IMR-90 (cell line): ENCODE data around the gene PAX3. TPM values are rescaled to one million over a fixed set of nuclear protein-coding genes. Genes with fewer than 3 reads are reported as not detected.

Experiments
- ATAC-seq: fragments of 200-7000 bp; cut with Tn5 transposase; 2 replicates; pipeline ENCODE4 v1.9.1; 2020; ENCODE audit warnings: low read depth, mild to moderate bottlenecking, moderate library complexity
- BruUV-seq: library from RNA; stranded (reverse); fragments of 400-500 nt; replicated peaks from 2 replicates; lab custom pipeline; 2021; lab: Mats Ljungman, UMichigan
- CTCF ChIA-PET: fragments of 300-600 bp; formaldehyde crosslinking; extraction: SDS; loops from one replicate; lab custom pipeline; 2021; ENCODE audit warnings: antibody characterized with exemption; lab: Yijun Ruan, JAX
- POLR2A ChIA-PET: fragments of 300-600 bp; sonication (Branson Sonifier 250); formaldehyde crosslinking; loops from one replicate; lab custom pipeline; 2022; ENCODE audit warnings: antibody characterized with exemption; ENCODE audit not compliant: unreplicated experiment; lab: Charles Lee
- DNase-seq: peaks from one replicate; pipeline ENCODE4 v3.0.0; 2013
- H2AFZ ChIP-seq: replicated peaks from 2 replicates; pipeline ENCODE3; 2013; ENCODE audit warnings: low read length, mild to moderate bottlenecking; ENCODE audit not compliant: poor library complexity
- H2AK5ac ChIP-seq: 2 replicates; pipeline ENCODE4 v1.6.1; 2013; ENCODE audit warnings: low read depth, low read length, inconsistent platforms
- H2AK9ac ChIP-seq: replicated peaks from 2 replicates; pipeline ENCODE3; 2013; ENCODE audit warnings: mild to moderate bottlenecking, low read depth, low read length, moderate library complexity; ENCODE audit not compliant: poor library complexity
- H2BK120ac ChIP-seq: 2 replicates; pipeline ENCODE4 v1.6.1; 2013; ENCODE audit warnings: low read depth, low read length, inconsistent platforms
- H2BK15ac ChIP-seq: 3 replicates; pipeline ENCODE4 v1.6.1; 2013; ENCODE audit warnings: low read depth, low read length, inconsistent platforms
- H2BK20ac ChIP-seq: 2 replicates; pipeline ENCODE4 v1.6.1; 2013; ENCODE audit warnings: low read depth, mild to moderate bottlenecking, inconsistent platforms, low read length, moderate library complexity
- H2BK5ac ChIP-seq: 2 replicates; pipeline ENCODE4 v1.6.1; 2013; ENCODE audit warnings: mild to moderate bottlenecking, low read depth, low read length, inconsistent platforms; ENCODE audit not compliant: poor library complexity, severe bottlenecking
- H3K14ac ChIP-seq: replicated peaks from 2 replicates; pipeline ENCODE4 v1.6.1; 2013; ENCODE audit warnings: low read depth, low read length, inconsistent platforms
- H3K18ac ChIP-seq: 2 replicates; pipeline ENCODE4 v1.6.1; 2013; ENCODE audit warnings: low read depth, low read length, control low read depth
- H3K23ac ChIP-seq: 2 replicates; pipeline ENCODE4 v1.6.1; 2013; ENCODE audit warnings: low read depth, low read length, inconsistent platforms
- H3K27ac ChIP-seq: 2 replicates; pipeline ENCODE4 v1.5.1; 2013; ENCODE audit warnings: mild to moderate bottlenecking, control low read depth, low read length; ENCODE audit not compliant: insufficient read depth
- H3K27me3 ChIP-seq: 2 replicates; pipeline ENCODE4 v1.6.1; 2013; ENCODE audit warnings: low read length; ENCODE audit not compliant: control insufficient read depth, insufficient read depth
- H3K36me3 ChIP-seq: 2 replicates; pipeline ENCODE4 v1.6.1; 2013; ENCODE audit warnings: low read length, mixed read lengths; ENCODE audit not compliant: control insufficient read depth, insufficient read depth
- H3K4ac ChIP-seq: 2 replicates; pipeline ENCODE4 v1.6.1; 2013; ENCODE audit warnings: low read depth, low read length, inconsistent platforms
- H3K4me1 ChIP-seq: 2 replicates; pipeline ENCODE4 v1.6.1; 2013; ENCODE audit warnings: low read length, mixed read lengths; ENCODE audit not compliant: control insufficient read depth, insufficient read depth
- H3K4me2 ChIP-seq: 2 replicates; pipeline ENCODE4 v1.6.1; 2013; ENCODE audit warnings: low read depth, mild to moderate bottlenecking, control low read depth, low read length, moderate library complexity
- H3K4me3 ChIP-seq: 2 replicates; pipeline ENCODE4 v1.5.1; 2013; ENCODE audit warnings: low read depth, mild to moderate bottlenecking, control low read depth, low read length, moderate library complexity; ENCODE audit not compliant: insufficient read depth
- H3K56ac ChIP-seq: 2 replicates; pipeline ENCODE4 v1.6.1; 2013; ENCODE audit warnings: low read length, inconsistent platforms; ENCODE audit not compliant: insufficient read depth; ENCODE audit errors: extremely low read depth
- H3K79me1 ChIP-seq, 2 experiments: 2 replicates each; pipeline ENCODE4 v1.6.1; 2013; ENCODE audit warnings: low read length in 2 of 2, inconsistent platforms in 1 of 2, low read depth in 1 of 2
- H3K9ac ChIP-seq: 2 replicates; pipeline ENCODE4 v1.6.1; 2013; ENCODE audit warnings: low read depth, low read length, control low read depth
- H3K9me1 ChIP-seq: 2 replicates; pipeline ENCODE4 v1.6.1; 2013; ENCODE audit warnings: low read length, inconsistent platforms; ENCODE audit not compliant: insufficient read depth
- H3K9me3 ChIP-seq: 2 replicates; pipeline ENCODE4 v1.6.1; 2013; ENCODE audit warnings: low read length; ENCODE audit not compliant: control insufficient read depth, insufficient read depth
- H4K20me1 ChIP-seq: 2 replicates; pipeline ENCODE4 v1.6.1; 2013; ENCODE audit warnings: low read length, inconsistent platforms; ENCODE audit not compliant: insufficient read depth
- H4K5ac ChIP-seq: 2 replicates; pipeline ENCODE4 v1.6.1; 2013; ENCODE audit warnings: mild to moderate bottlenecking, low read depth, low read length, control low read depth
- H4K8ac ChIP-seq, 2 experiments: 2 replicates each; pipeline ENCODE4 v1.6.1; 2013; ENCODE audit warnings: low read depth in 2 of 2, low read length in 2 of 2, control low read depth in 1 of 2, inconsistent platforms in 1 of 2
- H4K91ac ChIP-seq: 2 replicates; pipeline ENCODE4 v1.6.1; 2013; ENCODE audit warnings: low read depth, low read length, inconsistent platforms; ENCODE audit not compliant: insufficient read depth
- BHLHE40 ChIP-seq: fragments of 150-350 bp; IDR thresholded peaks from 2 replicates; pipeline ENCODE4 v1.6.1; 2016; ENCODE audit warnings: mild to moderate bottlenecking, low read depth, low read length
- CEBPB ChIP-seq: IDR thresholded peaks from 2 replicates; pipeline ENCODE4 v1.6.1; 2012; ENCODE audit warnings: low read depth, low read length, improper control_type of control experiment
- CHD1 ChIP-seq: IDR thresholded peaks from 2 replicates; pipeline ENCODE4 v1.6.1; 2012; ENCODE audit warnings: low read depth, low read length, improper control_type of control experiment
- CTCF ChIP-seq: conservative IDR thresholded peaks from 2 replicates; pipeline ENCODE4 v1.5.1; 2012; ENCODE audit warnings: mild to moderate bottlenecking, low read depth, low read length, improper control_type of control experiment
- ELK1 ChIP-seq: fragments of 150-350 bp; IDR thresholded peaks from 2 replicates; pipeline ENCODE4 v1.6.1; 2016; ENCODE audit warnings: low read depth, mild to moderate bottlenecking, low read length, moderate library complexity, borderline replicate concordance
- FOS ChIP-seq: fragments of 150-350 bp; IDR thresholded peaks from 2 replicates; pipeline ENCODE4 v1.6.1; 2016; ENCODE audit warnings: low read depth, low read length
- MAFK ChIP-seq: IDR thresholded peaks from 2 replicates; pipeline ENCODE4 v1.6.1; 2012; ENCODE audit warnings: low read depth, low read length, improper control_type of control experiment
- MAZ ChIP-seq: IDR thresholded peaks from 2 replicates; pipeline ENCODE4 v1.6.1; 2012; ENCODE audit warnings: low read depth, mild to moderate bottlenecking, low read length, improper control_type of control experiment, moderate library complexity, borderline replicate concordance
- MXI1 ChIP-seq: IDR thresholded peaks from 2 replicates; pipeline ENCODE4 v1.6.1; 2012; ENCODE audit warnings: low read depth, mild to moderate bottlenecking, low read length, moderate library complexity, borderline replicate concordance
- NFE2L2 ChIP-seq: fragments of 150-350 bp; IDR thresholded peaks from 2 replicates; pipeline ENCODE4 v1.6.1; 2016; ENCODE audit warnings: low read depth, mild to moderate bottlenecking, low read length
- POLR2A ChIP-seq: IDR thresholded peaks from 2 replicates; pipeline ENCODE4 v1.6.1; 2012; ENCODE audit warnings: mild to moderate bottlenecking, low read depth, low read length
- RAD21 ChIP-seq: IDR thresholded peaks from 2 replicates; pipeline ENCODE4 v1.6.1; 2012; ENCODE audit warnings: low read length, improper control_type of control experiment
- RCOR1 ChIP-seq: IDR thresholded peaks from 2 replicates; pipeline ENCODE4 v1.6.1; 2012; ENCODE audit warnings: mild to moderate bottlenecking, low read length, improper control_type of control experiment; ENCODE audit not compliant: insufficient replicate concordance
- RFX5 ChIP-seq: IDR thresholded peaks from 2 replicates; pipeline ENCODE4 v1.8.0; 2012; ENCODE audit warnings: low read depth, mild to moderate bottlenecking, low read length, moderate library complexity
- SMC3 ChIP-seq: fragments of 150-350 bp; IDR thresholded peaks from 2 replicates; pipeline ENCODE4 v1.6.1; 2016; ENCODE audit warnings: low read depth, mild to moderate bottlenecking, antibody characterized with exemption, low read length, moderate library complexity
- USF2 ChIP-seq: fragments of 150-350 bp; IDR thresholded peaks from 2 replicates; pipeline ENCODE4 v1.6.1; 2017; ENCODE audit warnings: mild to moderate bottlenecking, antibody characterized with exemption, low read length, low read depth
- WGBS, 2 experiments: methylation state at CpG; one replicate each; pipeline versions ENCODE4 v1.1.5 to v1.1.7; 2013; ENCODE audit warnings: missing lambda C conversion rate in 2 of 2; ENCODE audit not compliant: insufficient read length in 1 of 2; ENCODE audit errors: extremely low coverage in 2 of 2; 5-methylcytosine and 5-hydroxymethylcytosine counted together
- dilution Hi-C: fragments of 300-500 bp; cut with HindIII; formaldehyde crosslinking; loops from one replicate; pipeline ENCODE4 v1.14.3; 2018; ENCODE audit warnings: low sequenced_read_pairs; ENCODE audit not compliant: unreplicated experiment
- in situ Hi-C: fragments of 300-500 bp; cut with MboI; formaldehyde crosslinking; loops from 3 replicates; pipeline ENCODE4 v1.14.3; 2019; ENCODE audit warnings: low sequenced_read_pairs, inconsistent platforms, mixed read lengths
- intact Hi-C: fragments of 100-400 bp; cut with micrococcal nuclease; formaldehyde crosslinking; loops from 2 replicates; pipeline ENCODE4 v1.10.0; 2022
- polyA plus RNA-seq, 3 experiments: library from polyadenylated mRNA; depleted of rRNA; stranded (reverse); fragments of >200 nt; gene quantifications; 2 replicates each; pipeline ENCODE4 v1.2.3, GENCODE V29; 2012; ENCODE audit warnings: low replicate concordance in 1 of 3
- total RNA-seq: library from RNA; depleted of rRNA; stranded (reverse); fragments of >200 nt; gene quantifications from 2 replicates; pipeline ENCODE4 v1.2.3, GENCODE V29; 2012

PAX3 gene
- total and polyA plus RNA-seq, 2 of the 4 experiments (the other 2 are of a cell fraction), result not detected

- CTCF ChIA-PET, result interaction anchor here (1.3 kb wide), 1 partner anchor 18 kb away, joined by 3 read pairs; no protein-coding TSS in a partner anchor
- Histone ChIP-seq H3K4me3 (no peak overlapping the region), H3K27ac (no peak overlapping the region), H2AFZ (no peak overlapping the region), H3K4me1 (no peaks in the 10 kb centered on the region), H2BK5ac (no peak overlapping the region), H3K18ac (no peak overlapping the region), H4K20me1 (no peaks in the 10 kb centered on the region), H2AK5ac (no peak overlapping the region), H3K27me3 (no peaks in the 10 kb centered on the region), H2BK120ac (no peak overlapping the region), H3K14ac (no peak overlapping the region), H2BK15ac (no peak overlapping the region), H3K9me1 (no peaks in the 10 kb centered on the region), H3K4ac (no peak overlapping the region), H3K4me2 (no peak overlapping the region), H4K5ac (no peak overlapping the region), H4K91ac (no peak overlapping the region), H3K23ac (no peak overlapping the region), H3K36me3 (no peaks in the 10 kb centered on the region), H2BK20ac (no peak overlapping the region), H4K8ac (no peak overlapping the region), H3K56ac (no peak overlapping the region), H3K9ac (no peak overlapping the region), H3K79me1 (no peaks in the 10 kb centered on the region), H2AK9ac (no peak overlapping the region), H3K9me3 (no peaks in the 10 kb centered on the region)
- no TSS peak for BruUV-seq
- in situ Hi-C loops, result no loop called here
- no peak for DNase-seq
- POLR2A ChIA-PET, result no interaction called here
- dilution Hi-C loops, result no loop called here
- no peak for ATAC-seq
- TF ChIP-seq NFE2L2, result no peak
- TF ChIP-seq POLR2A, result no peak
- TF ChIP-seq MAZ, result no peak
- no peak for TF ChIP-seq USF2
- TF ChIP-seq SMC3, result no peak
- no peak for TF ChIP-seq RCOR1
- TF ChIP-seq CHD1, result no peak
- no peak for TF ChIP-seq ELK1
- no peak for TF ChIP-seq CTCF
- no peak for TF ChIP-seq MXI1
- TF ChIP-seq FOS, result no peak
- no peak for TF ChIP-seq MAFK
- no peak for TF ChIP-seq BHLHE40
- no peak for TF ChIP-seq RFX5
- no peak for TF ChIP-seq RAD21
- TF ChIP-seq CEBPB, result no peak
- WGBS, 2 experiments, result no CpG with 5 or more reads among the region's 1 CpG
- intact Hi-C loops, result no loop called here
Observed at GRCh38 chr2:222336442-222336841, 37.6 kb upstream of the PAX3 start.
